Measurements from ENCODE around the gene DCAF12. TPM values are rescaled to one million over a fixed set of nuclear protein-coding genes. Genes with fewer than 3 reads are reported as not detected.

The DCAF12 gene
- total and polyA plus RNA-seq, 2 of the 4 experiments (the other 2 are of a cell fraction) = 7.2 to 17.1 TPM

DNA sequence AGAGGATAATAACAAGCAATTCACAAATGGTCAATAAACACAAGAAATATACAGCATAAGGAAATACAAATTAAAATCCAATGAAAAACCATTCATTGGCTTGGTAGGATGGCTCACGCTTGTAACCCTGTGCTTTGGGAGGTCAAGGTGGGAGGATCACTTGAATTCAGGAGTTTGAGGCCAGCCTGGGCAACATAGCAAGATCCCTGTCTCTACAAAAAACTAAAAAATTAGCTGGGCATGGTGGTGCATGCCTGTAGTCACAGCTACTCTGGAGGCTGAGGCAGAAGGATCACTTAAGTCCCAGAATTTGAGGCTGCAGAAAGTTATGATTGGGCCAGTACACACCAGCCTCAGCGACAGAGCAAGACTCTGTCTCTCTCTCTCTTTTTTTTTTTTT, 31.4 kb upstream of the DCAF12 start:
- in situ Hi-C loops (cut with MboI; ENCODE audit: low sequenced_read_pairs) (no loop called here), dilution Hi-C loops (cut with HindIII; ENCODE audit: low sequenced_read_pairs, unreplicated experiment) (no loop called here), intact Hi-C loops (cut with micrococcal nuclease) (no loop called here)
- Histone ChIP-seq H3K36me3 (ENCODE audit: control insufficient read depth, insufficient read depth, low read length) (no peaks in the 10 kb centered on the region), H3K4ac (ENCODE audit: low read depth, low read length) (peak overlapping the region; percentile 34), H3K23ac (ENCODE audit: low read depth, low read length) (no peak overlapping the region), H4K91ac (ENCODE audit: insufficient read depth, low read depth, low read length) (peak overlapping the region; percentile 70; the same call in 1 of the 2 replicates), H3K18ac (ENCODE audit: low read depth, low read length) (peak overlapping the region; percentile 57; the same call in 1 of the 2 replicates), H3K27me3 (ENCODE audit: control insufficient read depth, insufficient read depth, low read length) (no peaks in the 10 kb centered on the region), H3K14ac (replicated peaks; ENCODE audit: low read depth, low read length) (peak overlapping the region; percentile 78; the same call in 1 of the 2 replicates), H2BK15ac (ENCODE audit: low read depth, low read length) (no peak overlapping the region), H2BK120ac (ENCODE audit: low read depth, low read length) (peak overlapping the region; percentile 67), H3K79me1 (ENCODE audit: low read depth in 1 of 2, low read length in 2 of 2) (no peaks in the 10 kb centered on the region), H2BK5ac (ENCODE audit: low read depth, low read length, poor library complexity, severe bottlenecking) (peak overlapping the region; percentile 72), H2AK9ac (replicated peaks; ENCODE audit: low read depth, low read length, poor library complexity) (no peak overlapping the region), H4K8ac (ENCODE audit: low read depth in 2 of 2, low read length in 2 of 2) (peak overlapping the region; percentile 2 to 54; a peak in 3 of 4 replicates), H2BK20ac (ENCODE audit: low read depth, low read length) (peak overlapping the region; percentile 43; the same call in 1 of the 2 replicates), H3K56ac (ENCODE audit: extremely low read depth, insufficient read depth, low read length) (no peak overlapping the region), H2AK5ac (ENCODE audit: low read depth, low read length) (0 out of 2 replicates have a peak overlapping the region, but pooled peaks have one; percentile 27), H3K27ac (ENCODE audit: insufficient read depth, low read length) (no peak overlapping the region), H3K9ac (ENCODE audit: low read depth, low read length) (no peak overlapping the region), H3K4me3 (ENCODE audit: insufficient read depth, low read depth, low read length) (no peak overlapping the region), H3K4me1 (ENCODE audit: control insufficient read depth, insufficient read depth, low read length) (peaks cover 4% of the 10 kb centered on the region), H2AFZ (replicated peaks; ENCODE audit: low read length, poor library complexity) (no peak overlapping the region), H3K9me3 (ENCODE audit: control insufficient read depth, insufficient read depth, low read length) (no peaks in the 10 kb centered on the region), H4K5ac (ENCODE audit: low read depth, low read length) (peak overlapping the region; percentile 61), H4K20me1 (ENCODE audit: insufficient read depth, low read length) (no peaks in the 10 kb centered on the region), H3K4me2 (ENCODE audit: low read depth, low read length) (no peak overlapping the region), H3K9me1 (ENCODE audit: insufficient read depth, low read length) (peaks cover 3% of the 10 kb centered on the region; the same call in 1 of the 2 replicates)
- ChIA-PET CTCF (interaction anchor here (0.5 kb wide), 1 partner anchor 262 kb away, joined by 3 read pairs; no protein-coding TSS in a partner anchor), POLR2A (ENCODE audit: unreplicated experiment) (no interaction called here)
- DNase-seq (no peak), ATAC-seq (ENCODE audit: low read depth) (no peak)
- TF ChIP-seq, protein P1, sequence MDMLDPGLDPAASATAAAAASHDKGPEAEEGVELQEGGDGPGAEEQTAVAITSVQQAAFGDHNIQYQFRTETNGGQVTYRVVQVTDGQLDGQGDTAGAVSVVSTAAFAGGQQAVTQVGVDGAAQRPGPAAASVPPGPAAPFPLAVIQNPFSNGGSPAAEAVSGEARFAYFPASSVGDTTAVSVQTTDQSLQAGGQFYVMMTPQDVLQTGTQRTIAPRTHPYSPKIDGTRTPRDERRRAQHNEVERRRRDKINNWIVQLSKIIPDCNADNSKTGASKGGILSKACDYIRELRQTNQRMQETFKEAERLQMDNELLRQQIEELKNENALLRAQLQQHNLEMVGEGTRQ (IDR thresholded peaks at IDR 0.05; ENCODE audit: low read depth, low read length) = no peak
- TF ChIP-seq MXI1 (IDR thresholded peaks at IDR 0.05; ENCODE audit: borderline replicate concordance, low read depth, low read length) (no peak), RFX5 (IDR thresholded peaks at IDR 0.05; ENCODE audit: low read depth, low read length) (no peak), CTCF (conservative IDR thresholded peaks at IDR 0.05; ENCODE audit: low read depth, low read length) (no peak), RAD21 (IDR thresholded peaks at IDR 0.05; ENCODE audit: low read length) (no peak), MAZ (IDR thresholded peaks at IDR 0.05; ENCODE audit: borderline replicate concordance, low read depth, low read length) (no peak), POLR2A (IDR thresholded peaks at IDR 0.05; ENCODE audit: low read depth, low read length) (no peak), RCOR1 (IDR thresholded peaks at IDR 0.05; ENCODE audit: insufficient replicate concordance, low read length) (no peak), SMC3 (IDR thresholded peaks at IDR 0.05; ENCODE audit: low read depth, low read length) (no peak), BHLHE40 (IDR thresholded peaks at IDR 0.05; ENCODE audit: low read depth, low read length) (no peak), NFE2L2 (IDR thresholded peaks at IDR 0.05; ENCODE audit: low read depth, low read length) (no peak), ELK1 (IDR thresholded peaks at IDR 0.05; ENCODE audit: borderline replicate concordance, low read depth, low read length) (no peak), CHD1 (IDR thresholded peaks at IDR 0.05; ENCODE audit: low read depth, low read length) (no peak), MAFK (IDR thresholded peaks at IDR 0.05; ENCODE audit: low read depth, low read length) (no peak), CEBPB (IDR thresholded peaks at IDR 0.05; ENCODE audit: low read depth, low read length) (no peak)
- WGBS, 2 experiments (ENCODE audit: extremely low coverage in 2 of 2, insufficient read length in 1 of 2) = 80% methylated on average over 1 of the region's 2 CpGs; no CpG with 5 or more reads in 1 of the 2 experiments
- BruUV-seq (replicated peaks) = no TSS peak
